ENCODE data around the gene ITGBL1.

- TF ChIP-seq POLR2AphosphoS5 (IDR thresholded peaks at IDR 0.05; ENCODE audit: low read depth) (no peak), EZH2 (IDR thresholded peaks at IDR 0.05; ENCODE audit: low read depth, unreplicated experiment) (no peak), EZH2phosphoT487 (IDR thresholded peaks at IDR 0.05; ENCODE audit: unreplicated experiment) (no peak), CTCF (conservative IDR thresholded peaks at IDR 0.05; ENCODE audit: low read depth in 2 of 2) (no peak), REST (IDR thresholded peaks at IDR 0.05; ENCODE audit: unreplicated experiment) (no peak), ZNF331 (CRISPR knock-in tag; IDR thresholded peaks at IDR 0.05; ENCODE audit: low read depth) (no peak), JUNB (IDR thresholded peaks at IDR 0.05; ENCODE audit: unreplicated experiment) (no peak), CREB1 (CRISPR knock-in tag; IDR thresholded peaks at IDR 0.05; ENCODE audit: low read depth) (no peak), NANOG (IDR thresholded peaks at IDR 0.05; ENCODE audit: borderline replicate concordance) (no peak)
Measured at GRCh38 chr13:101649488-101650126, 197.1 kb downstream of the ITGBL1 start.

All from GM23338 (cell line).